NCI-H2081 treated with DMSO at 0.1 percent for 48 hours (cell line): ENCODE measurements around the gene SPRING1.

Source experiments
- DNase-seq: peaks from one replicate; lab custom pipeline; 2025; lab: John Stamatoyannopoulos, UW

The SPRING1 gene

GRCh38 chr12:116708826-116709756, 28.8 kb downstream of the SPRING1 start:
- peak; percentile 41 for DNase-seq

GRCh38 chr12:116707751-116708150, 30.1 kb downstream of the SPRING1 start:
- no peak for DNase-seq

- DNase-seq: no peak
Observed at GRCh38 chr12:116703214-116703795, 34.6 kb downstream of the SPRING1 start.

GRCh38 chr12:116701432-116701831, 36.4 kb downstream of the SPRING1 start:
- DNase-seq: no peak

GRCh38 chr12:116700066-116700465, 37.8 kb downstream of the SPRING1 start:
- no peak for DNase-seq

GRCh38 chr12:116698554-116699075, 39.3 kb downstream of the SPRING1 start:
- no peak for DNase-seq

- no peak for DNase-seq
Observed at GRCh38 chr12:116698116-116698515, 39.8 kb downstream of the SPRING1 start.

- no peak for DNase-seq
Observed at GRCh38 chr12:116697716-116698115, 40.2 kb downstream of the SPRING1 start.

GRCh38 chr12:116697305-116697704, 40.6 kb downstream of the SPRING1 start:
- no peak for DNase-seq

- no peak for DNase-seq
Observed at GRCh38 chr12:116695464-116695725, 42.5 kb downstream of the SPRING1 start.

GRCh38 chr12:116694653-116695463, 43.0 kb downstream of the SPRING1 start:
- DNase-seq: no peak

- DNase-seq: no peak
Observed at GRCh38 chr12:116693286-116694227, 44.3 kb downstream of the SPRING1 start.

GRCh38 chr12:116692605-116693004, 45.3 kb downstream of the SPRING1 start:
- DNase-seq: no peak

GRCh38 chr12:116691636-116692035, 46.2 kb downstream of the SPRING1 start:
- no peak for DNase-seq

- DNase-seq: no peak
Observed at GRCh38 chr12:116691205-116691604, 46.7 kb downstream of the SPRING1 start.

GRCh38 chr12:116689979-116690744, 47.7 kb downstream of the SPRING1 start:
- no peak for DNase-seq

GRCh38 chr12:116689521-116689920, 48.3 kb downstream of the SPRING1 start:
- DNase-seq: no peak
